ENCODE measurements around the gene LRRN4.

The LRRN4 gene

GRCh38 chr20:6053776-6054688 is at the start of gene LRRN4:
LRRN4 (minus strand) TSS chr20:6054060; CDS start chr20:6052799, 1,261 bp downstream.
- no peak for DNase-seq (ENCODE audit: low spot score)

- DNase-seq (ENCODE audit: low spot score), result no peak
Measured at GRCh38 chr20:6103301-6103700, 49.4 kb upstream of the LRRN4 start.

- no peak for DNase-seq (ENCODE audit: low spot score)
Measured at GRCh38 chr20:6101346-6101745, 47.5 kb upstream of the LRRN4 start.

- DNase-seq (ENCODE audit: low spot score), result no peak
Measured at GRCh38 chr20:6100246-6100645, 46.4 kb upstream of the LRRN4 start.

GRCh38 chr20:6099819-6100218 is 46.0 kb upstream of the LRRN4 start:
- DNase-seq (ENCODE audit: low spot score), result no peak

- no peak for DNase-seq (ENCODE audit: low spot score)
Measured at GRCh38 chr20:6095409-6095808, 41.5 kb upstream of the LRRN4 start.

GRCh38 chr20:6094565-6094964 is 40.7 kb upstream of the LRRN4 start:
- no peak for DNase-seq (ENCODE audit: low spot score)

- DNase-seq (ENCODE audit: low spot score), result no peak
Measured at GRCh38 chr20:6094063-6094462, 40.2 kb upstream of the LRRN4 start.

- DNase-seq (ENCODE audit: low spot score), result no peak
Measured at GRCh38 chr20:6091661-6092060, 37.8 kb upstream of the LRRN4 start.

GRCh38 chr20:6086868-6087267 is 33.0 kb upstream of the LRRN4 start:
- no peak for DNase-seq (ENCODE audit: low spot score)

- no peak for DNase-seq (ENCODE audit: low spot score)
Measured at GRCh38 chr20:6083926-6084325, 30.1 kb upstream of the LRRN4 start.

GRCh38 chr20:6081236-6081635 is 27.4 kb upstream of the LRRN4 start:
- DNase-seq (ENCODE audit: low spot score), result peak; percentile 77

GRCh38 chr20:6079016-6079415 is 25.2 kb upstream of the LRRN4 start:
- no peak for DNase-seq (ENCODE audit: low spot score)

- DNase-seq (ENCODE audit: low spot score), result no peak
Measured at GRCh38 chr20:6075428-6076219, 21.8 kb upstream of the LRRN4 start.

GRCh38 chr20:6074784-6075183 is 20.9 kb upstream of the LRRN4 start:
- DNase-seq (ENCODE audit: low spot score), result no peak

- DNase-seq (ENCODE audit: low spot score), result peak; percentile 59
Measured at GRCh38 chr20:6074145-6074561, 20.3 kb upstream of the LRRN4 start.

GRCh38 chr20:6070829-6071695 is 17.2 kb upstream of the LRRN4 start:
- no peak for DNase-seq (ENCODE audit: low spot score)

- no peak for DNase-seq (ENCODE audit: low spot score)
Measured at GRCh38 chr20:6069669-6070068, 15.8 kb upstream of the LRRN4 start.

GRCh38 chr20:6067763-6068318 is 14.0 kb upstream of the LRRN4 start:
- no peak for DNase-seq (ENCODE audit: low spot score)

- no peak for DNase-seq (ENCODE audit: low spot score)
Measured at GRCh38 chr20:6066582-6066981, 12.7 kb upstream of the LRRN4 start.

GRCh38 chr20:6061544-6061943 is 7.7 kb upstream of the LRRN4 start:
- DNase-seq (ENCODE audit: low spot score), result no peak

GRCh38 chr20:6060213-6060612 is 6.4 kb upstream of the LRRN4 start:
- no peak for DNase-seq (ENCODE audit: low spot score)
